ENCODE data around the gene URB1.

Gene URB1

GRCh38 chr21:32413697-32414578, 21.1 kb upstream of the URB1 start:
- H3K9ac ChIP-seq (ENCODE audit: low read depth, low read length, poor library complexity) = no peak overlapping the region
- no peak overlapping the region for H3K27ac ChIP-seq (replicated peaks; ENCODE audit: low read length)
- no peak overlapping the region for H3K4me3 ChIP-seq (ENCODE audit: low read length in 2 of 2)
- H4K91ac ChIP-seq (ENCODE audit: low read depth, low read length, poor library complexity) = no peak overlapping the region
- H2BK12ac ChIP-seq (ENCODE audit: low read length) = no peak overlapping the region
- DNase-seq (ENCODE audit: low spot score) = no peak
- no peak overlapping the region for H2AK5ac ChIP-seq (ENCODE audit: low read depth, low read length)
- H3K4me1 ChIP-seq (ENCODE audit: control insufficient read depth in 2 of 2, insufficient read depth in 1 of 2, low read depth in 1 of 2, low read length in 2 of 2) = peaks cover 15 to 16% of the 10 kb centered on the region in 2 donors
- H3K4me2 ChIP-seq (ENCODE audit: insufficient read depth, low read length, poor library complexity, severe bottlenecking) = no peak overlapping the region
- no peaks in the 10 kb centered on the region for H3K9me3 ChIP-seq (replicated peaks in 1 of 2; ENCODE audit: control insufficient read depth in 2 of 2, insufficient read depth in 1 of 2, low read depth in 1 of 2, low read length in 2 of 2)
- H3K18ac ChIP-seq (ENCODE audit: low read length) = no peak overlapping the region
- no peak overlapping the region for H2AFZ ChIP-seq (ENCODE audit: low read length)
- H2BK15ac ChIP-seq (ENCODE audit: low read length) = no peak overlapping the region
- H2BK5ac ChIP-seq (ENCODE audit: low read length) = no peak overlapping the region
- no CpG with 5 or more reads among the region's 7 CpGs for WGBS, 2 donors (ENCODE audit: extremely low coverage in 2 of 2, insufficient read length in 2 of 2, insufficient replicate concordance in 1 of 2)
- H2BK120ac ChIP-seq (ENCODE audit: low read depth, low read length) = no peak overlapping the region
- H3K79me1 ChIP-seq (ENCODE audit: low read depth, low read length) = no peaks in the 10 kb centered on the region
- no peak overlapping the region for H3K14ac ChIP-seq (ENCODE audit: low read length)
- H3K27me3 ChIP-seq (ENCODE audit: control insufficient read depth in 3 of 3, insufficient read depth in 3 of 3, low read depth in 1 of 3, low read length in 3 of 3) = peaks cover 26 to 88% (median 48%) of the 10 kb centered on the region in 3 experiments
- no peak overlapping the region for H3K23ac ChIP-seq (ENCODE audit: low read depth, low read length, poor library complexity)
- no peak overlapping the region for H4K8ac ChIP-seq (ENCODE audit: low read depth, low read length)
- H3K36me3 ChIP-seq (replicated peaks in 1 of 2; ENCODE audit: control insufficient read depth in 2 of 2, insufficient read depth in 2 of 2, low read length in 2 of 2) = no peaks in the 10 kb centered on the region
- H3K4ac ChIP-seq (ENCODE audit: low read length) = no peak overlapping the region

- no peak overlapping the region for H3K14ac ChIP-seq (ENCODE audit: low read length)
- H3K4me1 ChIP-seq (ENCODE audit: control insufficient read depth in 2 of 2, insufficient read depth in 1 of 2, low read depth in 1 of 2, low read length in 2 of 2) = peaks cover 15 to 16% of the 10 kb centered on the region in 2 donors
- no peak overlapping the region for H2BK12ac ChIP-seq (ENCODE audit: low read length)
- H3K27ac ChIP-seq (replicated peaks; ENCODE audit: low read length) = no peak overlapping the region
- peak overlapping the region; percentile 77 for H2AFZ ChIP-seq (ENCODE audit: low read length)
- peak overlapping the region in 1 of 2 donors; percentile 78 for H3K4me3 ChIP-seq (ENCODE audit: low read length in 2 of 2)
- H3K4ac ChIP-seq (ENCODE audit: low read length) = no peak overlapping the region
- H3K79me1 ChIP-seq (ENCODE audit: low read depth, low read length) = no peaks in the 10 kb centered on the region
- peak overlapping the region; percentile 64 for H3K18ac ChIP-seq (ENCODE audit: low read length)
- peaks cover 26 to 95% (median 48%) of the 10 kb centered on the region in 3 experiments for H3K27me3 ChIP-seq (ENCODE audit: control insufficient read depth in 3 of 3, insufficient read depth in 3 of 3, low read depth in 1 of 3, low read length in 3 of 3)
- peak overlapping the region; percentile 93 for H3K4me2 ChIP-seq (ENCODE audit: insufficient read depth, low read length, poor library complexity, severe bottlenecking)
- no peak overlapping the region for H2BK5ac ChIP-seq (ENCODE audit: low read length)
- no peaks in the 10 kb centered on the region for H3K9me3 ChIP-seq (replicated peaks in 1 of 2; ENCODE audit: control insufficient read depth in 2 of 2, insufficient read depth in 1 of 2, low read depth in 1 of 2, low read length in 2 of 2)
- H4K8ac ChIP-seq (ENCODE audit: low read depth, low read length) = no peak overlapping the region
- no peaks in the 10 kb centered on the region for H3K36me3 ChIP-seq (replicated peaks in 1 of 2; ENCODE audit: control insufficient read depth in 2 of 2, insufficient read depth in 2 of 2, low read length in 2 of 2)
- H2BK120ac ChIP-seq (ENCODE audit: low read depth, low read length) = no peak overlapping the region
- no CpG with 5 or more reads among the region's 32 CpGs for WGBS, 2 donors (ENCODE audit: extremely low coverage in 2 of 2, insufficient read length in 2 of 2, insufficient replicate concordance in 1 of 2)
- no peak overlapping the region for H3K9ac ChIP-seq (ENCODE audit: low read depth, low read length, poor library complexity)
- peak overlapping the region; percentile 33 for H2BK15ac ChIP-seq (ENCODE audit: low read length)
- H3K23ac ChIP-seq (ENCODE audit: low read depth, low read length, poor library complexity) = peak overlapping the region; percentile 66
- no peak overlapping the region for H2AK5ac ChIP-seq (ENCODE audit: low read depth, low read length)
- DNase-seq (ENCODE audit: low spot score) = no peak
- no peak overlapping the region for H4K91ac ChIP-seq (ENCODE audit: low read depth, low read length, poor library complexity)
Observed at GRCh38 chr21:32413015-32413504, 20.2 kb upstream of the URB1 start.

GRCh38 chr21:32412162-32413014, 19.6 kb upstream of the URB1 start, which contains the start of gene EVA1C:
EVA1C (plus strand) TSS chr21:32412706; CDS start chr21:32412854, 148 bp downstream.
- Histone ChIP-seq H3K27me3 (ENCODE audit: control insufficient read depth in 3 of 3, insufficient read depth in 3 of 3, low read depth in 1 of 3, low read length in 3 of 3) (peaks cover 26 to 92% (median 48%) of the 10 kb centered on the region in 3 experiments), H3K4me1 (ENCODE audit: control insufficient read depth in 2 of 2, insufficient read depth in 1 of 2, low read depth in 1 of 2, low read length in 2 of 2) (peaks cover 15 to 16% of the 10 kb centered on the region in 2 donors), H3K36me3 (replicated peaks in 1 of 2; ENCODE audit: control insufficient read depth in 2 of 2, insufficient read depth in 2 of 2, low read length in 2 of 2) (no peaks in the 10 kb centered on the region)

More at GRCh38 chr21:32412162-32413014, 19.6 kb upstream of the URB1 start, which contains the start of gene EVA1C:
- no peak within 1 kb of the TSS for H2BK120ac ChIP-seq (ENCODE audit: low read depth, low read length)
- H2AFZ ChIP-seq (ENCODE audit: low read length) = peak within 1 kb of the TSS; percentile 77
- no peak within 1 kb of the TSS for H2BK5ac ChIP-seq (ENCODE audit: low read length)
- peak within 1 kb of the TSS; percentile 93 for H3K4me2 ChIP-seq (ENCODE audit: insufficient read depth, low read length, poor library complexity, severe bottlenecking)
- no peaks in the 10 kb centered on the region for H3K79me1 ChIP-seq (ENCODE audit: low read depth, low read length)
- H2AK5ac ChIP-seq (ENCODE audit: low read depth, low read length) = peak within 1 kb of the TSS; percentile 54
- H3K9ac ChIP-seq (ENCODE audit: low read depth, low read length, poor library complexity) = peak within 1 kb of the TSS; percentile 73
- H3K4ac ChIP-seq (ENCODE audit: low read length) = no peak within 1 kb of the TSS
- no peak within 1 kb of the TSS for H4K91ac ChIP-seq (ENCODE audit: low read depth, low read length, poor library complexity)
- no peak within 1 kb of the TSS for H3K27ac ChIP-seq (replicated peaks; ENCODE audit: low read length)
- no CpG with 5 or more reads among the region's 104 CpGs for WGBS, 2 donors (ENCODE audit: extremely low coverage in 2 of 2, insufficient read length in 2 of 2, insufficient replicate concordance in 1 of 2)
- H2BK15ac ChIP-seq (ENCODE audit: low read length) = peak within 1 kb of the TSS; percentile 33
- H3K9me3 ChIP-seq (replicated peaks in 1 of 2; ENCODE audit: control insufficient read depth in 2 of 2, insufficient read depth in 1 of 2, low read depth in 1 of 2, low read length in 2 of 2) = no peaks in the 10 kb centered on the region
- H3K18ac ChIP-seq (ENCODE audit: low read length) = peak within 1 kb of the TSS; percentile 64
- H4K8ac ChIP-seq (ENCODE audit: low read depth, low read length) = no peak within 1 kb of the TSS
- peak within 1 kb of the TSS; percentile 14 to 78 for H3K4me3 ChIP-seq (ENCODE audit: low read length in 2 of 2)
- H3K14ac ChIP-seq (ENCODE audit: low read length) = no peak within 1 kb of the TSS
- H2BK12ac ChIP-seq (ENCODE audit: low read length) = no peak within 1 kb of the TSS
- DNase-seq (ENCODE audit: low spot score) = no peak
- peak within 1 kb of the TSS; percentile 86 for H3K23ac ChIP-seq (ENCODE audit: low read depth, low read length, poor library complexity)

Data from neuronal stem cell (in vitro differentiated cells).